ENCODE measurements around the gene PCDH15. TPM values are rescaled to one million over a fixed set of nuclear protein-coding genes. Genes with fewer than 3 reads are reported as not detected.
A peak's percentile ranks its signal among the peaks of the same experiment; 100 is the strongest.
"Not testable (repeated sequence)": the region's sequence is repeated elsewhere in the genome, so short reads cannot be mapped to it uniquely, and the experiment has no call there.

PCDH15 gene
- total and polyA plus RNA-seq, 2 experiments from 2014 or later: 1.1 to 1.7 TPM

- WGBS (ENCODE audit: low lambda C conversion rate, missing lambda C conversion rate): 74% methylated on average over 1 of the region's 1 CpG
- Histone ChIP-seq H3K4me2 (no peak overlapping the region), H3K79me2 (no peaks in the 10 kb centered on the region), H3K4me1 (ENCODE audit: insufficient read depth) (no peaks in the 10 kb centered on the region), H3K36me3 (replicated peaks; ENCODE audit: insufficient read depth, low read depth) (no peaks in the 10 kb centered on the region), H3K9me2 (replicated peaks; ENCODE audit: insufficient read depth) (no peaks in the 10 kb centered on the region), H3K27ac (no peak overlapping the region), H3K27me3 (no peaks in the 10 kb centered on the region), H3K4me3 (no peak overlapping the region), H3K9me3 (ENCODE audit: low read depth) (no peaks in the 10 kb centered on the region), H4K20me1 (ENCODE audit: insufficient read depth, poor library complexity, severe bottlenecking) (no peaks in the 10 kb centered on the region), H2AFZ (no peak overlapping the region)
- DNase-seq (ENCODE audit: low spot score): peak; percentile 39
- TF ChIP-seq CTCF (IDR thresholded peaks at IDR 0.05; ENCODE audit: poor library complexity) (peak; percentile 75), EZH2phosphoT487 (IDR thresholded peaks at IDR 0.05; ENCODE audit: low read depth, severe bottlenecking, unreplicated experiment) (no peak)
These were observed 398.5 kb downstream of the PCDH15 start for GRCh38 chr10:54402576-54402975.

GRCh38 chr10:54396031-54396430 lies 405.0 kb downstream of the PCDH15 start:
- Histone ChIP-seq H4K20me1 (ENCODE audit: insufficient read depth, poor library complexity, severe bottlenecking) (no peaks in the 10 kb centered on the region), H3K36me3 (replicated peaks; ENCODE audit: insufficient read depth, low read depth) (no peaks in the 10 kb centered on the region), H3K27me3 (no peaks in the 10 kb centered on the region), H3K4me1 (ENCODE audit: insufficient read depth) (no peaks in the 10 kb centered on the region), H3K27ac (no peak overlapping the region), H3K4me3 (no peak overlapping the region), H2AFZ (no peak overlapping the region), H3K79me2 (no peaks in the 10 kb centered on the region), H3K9me3 (ENCODE audit: low read depth) (no peaks in the 10 kb centered on the region), H3K9me2 (replicated peaks; ENCODE audit: insufficient read depth) (no peaks in the 10 kb centered on the region), H3K4me2 (no peak overlapping the region)
- WGBS (ENCODE audit: low lambda C conversion rate, missing lambda C conversion rate): 80% methylated on average over 6 of the region's 6 CpGs
- TF ChIP-seq EZH2 (IDR thresholded peaks at IDR 0.05; ENCODE audit: borderline replicate concordance): no peak
- TF ChIP-seq EZH2phosphoT487 (IDR thresholded peaks at IDR 0.05; ENCODE audit: low read depth, severe bottlenecking, unreplicated experiment): no peak
- no peak for TF ChIP-seq CTCF (IDR thresholded peaks at IDR 0.05; ENCODE audit: poor library complexity)
- no peak for DNase-seq (ENCODE audit: low spot score)

- H3K27ac ChIP-seq; H3K79me2 ChIP-seq; H3K4me1 ChIP-seq (ENCODE audit: insufficient read depth); H3K9me2 ChIP-seq (replicated peaks; ENCODE audit: insufficient read depth); DNase-seq (ENCODE audit: low spot score); H3K36me3 ChIP-seq (replicated peaks; ENCODE audit: insufficient read depth, low read depth); H3K27me3 ChIP-seq; H3K9me3 ChIP-seq (ENCODE audit: low read depth); H2AFZ ChIP-seq; H4K20me1 ChIP-seq (ENCODE audit: insufficient read depth, poor library complexity, severe bottlenecking); H3K4me3 ChIP-seq; H3K4me2 ChIP-seq: not testable (repeated sequence)
- WGBS (ENCODE audit: low lambda C conversion rate, missing lambda C conversion rate): 84% methylated on average over 6 of the region's 6 CpGs
These were observed 406.4 kb downstream of the PCDH15 start for GRCh38 chr10:54394598-54394997.

- H3K27ac ChIP-seq: no peak overlapping the region
- no peak overlapping the region for H3K4me2 ChIP-seq
- no peak for DNase-seq (ENCODE audit: low spot score)
- H3K36me3 ChIP-seq (replicated peaks; ENCODE audit: insufficient read depth, low read depth): no peaks in the 10 kb centered on the region
- no peaks in the 10 kb centered on the region for H4K20me1 ChIP-seq (ENCODE audit: insufficient read depth, poor library complexity, severe bottlenecking)
- H3K9me3 ChIP-seq (ENCODE audit: low read depth): no peaks in the 10 kb centered on the region
- H3K4me1 ChIP-seq (ENCODE audit: insufficient read depth): no peaks in the 10 kb centered on the region
- 26% methylated on average over 1 of the region's 1 CpG for WGBS (ENCODE audit: low lambda C conversion rate, missing lambda C conversion rate)
- H2AFZ ChIP-seq: no peak overlapping the region
- no peaks in the 10 kb centered on the region for H3K27me3 ChIP-seq
- H3K4me3 ChIP-seq: no peak overlapping the region
- H3K79me2 ChIP-seq: no peaks in the 10 kb centered on the region
- H3K9me2 ChIP-seq (replicated peaks; ENCODE audit: insufficient read depth): no peaks in the 10 kb centered on the region
- TF ChIP-seq CTCF (IDR thresholded peaks at IDR 0.05; ENCODE audit: poor library complexity): no peak
These were observed 428.9 kb downstream of the PCDH15 start for GRCh38 chr10:54372179-54372578.
